Calu3 (cell line): Measurements from ENCODE around the gene MLH3. TPM values are rescaled to one million over a fixed set of nuclear protein-coding genes. Genes with fewer than 3 reads are reported as not detected.
A peak's percentile ranks its signal among the peaks of the same experiment; 100 is the strongest.

Source experiments
- BruUV-seq: library from RNA; stranded (reverse); fragments of 400-500 nt; replicated peaks from 2 replicates; lab custom pipeline; 2021; lab: Mats Ljungman, UMichigan
- CTCF ChIA-PET: fragments of 300-600 bp; sonication (Branson Sonifier 250); formaldehyde crosslinking; loops from one replicate; lab custom pipeline; 2022; ENCODE audit warnings: antibody characterized with exemption; lab: Charles Lee
- DNase-seq: peaks from one replicate; pipeline ENCODE4 v3.0.0; 2022
- H3K27ac Mint-ChIP-seq: one replicate; pipeline ENCODE4 v1.8.0; 2022; ENCODE audit warnings: mixed read lengths; ENCODE audit not compliant: unreplicated experiment
- H3K27me3 Mint-ChIP-seq: one replicate; pipeline ENCODE4 v1.8.0; 2022; ENCODE audit warnings: mixed read lengths; ENCODE audit not compliant: unreplicated experiment
- H3K36me3 Mint-ChIP-seq: one replicate; pipeline ENCODE4 v1.8.0; 2022; ENCODE audit warnings: mild to moderate bottlenecking, moderate library complexity, mixed read lengths; ENCODE audit not compliant: insufficient read depth, unreplicated experiment
- H3K4me1 Mint-ChIP-seq: one replicate; pipeline ENCODE4 v1.8.0; 2022; ENCODE audit warnings: mild to moderate bottlenecking, low read depth, mixed read lengths; ENCODE audit not compliant: unreplicated experiment
- H3K4me3 Mint-ChIP-seq: one replicate; pipeline ENCODE4 v1.8.0; 2022; ENCODE audit warnings: mild to moderate bottlenecking, low read depth, moderate library complexity, mixed read lengths; ENCODE audit not compliant: unreplicated experiment
- H3K9me3 Mint-ChIP-seq: one replicate; pipeline ENCODE4 v1.8.0; 2022; ENCODE audit warnings: low read depth, mixed read lengths; ENCODE audit not compliant: unreplicated experiment
- CTCF ChIP-seq: fragments of 200-600 bp; IDR thresholded peaks from one replicate; pipeline ENCODE4 v1.8.0; 2022; ENCODE audit warnings: antibody characterized with exemption; ENCODE audit not compliant: unreplicated experiment
- intact Hi-C: fragments of 100-400 bp; cut with micrococcal nuclease; formaldehyde crosslinking; loops from one replicate; pipeline ENCODE4 v1.10.0; 2022; ENCODE audit not compliant: unreplicated experiment
- total RNA-seq: library from RNA; stranded (reverse); gene quantifications from 2 replicates; pipeline ENCODE4 v1.2.3, GENCODE V29; 2022

The MLH3 gene
- total RNA-seq, 1 experiment from 2014 or later = 24.7 TPM

DNA sequence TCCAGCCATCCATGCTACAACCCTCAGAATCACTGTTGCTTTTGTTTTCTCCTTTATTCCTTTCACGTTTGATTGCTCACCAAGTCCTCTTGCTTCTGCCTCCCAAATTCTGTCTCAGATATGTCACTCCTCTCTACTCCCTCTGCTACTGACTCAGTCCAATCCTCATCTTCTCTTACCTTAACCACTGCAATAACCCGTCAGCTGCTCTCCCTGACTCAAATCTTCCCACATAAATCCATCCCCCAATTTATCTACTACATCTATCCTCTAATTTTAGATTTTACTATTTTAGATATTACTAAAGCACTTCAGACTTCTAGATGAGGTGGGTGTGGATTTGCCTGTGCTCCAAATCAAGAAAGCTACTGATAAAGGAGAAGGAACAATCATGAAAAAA, 25.4 kb downstream of the MLH3 start:
- no peaks in the 10 kb centered on the region for H3K4me1 Mint-ChIP-seq
- H3K27me3 Mint-ChIP-seq = no peaks in the 10 kb centered on the region
- CTCF ChIA-PET = no interaction called here
- BruUV-seq = no TSS peak
- no peak for TF ChIP-seq CTCF
- no peaks in the 10 kb centered on the region for H3K9me3 Mint-ChIP-seq
- no peak overlapping the region for H3K4me3 Mint-ChIP-seq
- intact Hi-C loops = loop anchor here (10.0 kb wide), 1 partner anchor 59 kb away; no protein-coding TSS in a partner anchor
- DNase-seq = no peak
- peaks cover 17% of the 10 kb centered on the region for H3K36me3 Mint-ChIP-seq
- no peak overlapping the region for H3K27ac Mint-ChIP-seq

- no peak for DNase-seq
- intact Hi-C loops = loop anchor here (10.0 kb wide), 1 partner anchor 60 kb away; no protein-coding TSS in a partner anchor
- no peak for TF ChIP-seq CTCF
- CTCF ChIA-PET = no interaction called here
- BruUV-seq = no TSS peak
- Mint-ChIP-seq H3K27me3 (no peaks in the 10 kb centered on the region), H3K4me1 (peaks cover 5% of the 10 kb centered on the region), H3K36me3 (peaks cover 18% of the 10 kb centered on the region), H3K4me3 (no peak overlapping the region), H3K27ac (no peak overlapping the region), H3K9me3 (no peaks in the 10 kb centered on the region)
Observed at GRCh38 chr14:75025082-75025481, 26.2 kb downstream of the MLH3 start.

DNA sequence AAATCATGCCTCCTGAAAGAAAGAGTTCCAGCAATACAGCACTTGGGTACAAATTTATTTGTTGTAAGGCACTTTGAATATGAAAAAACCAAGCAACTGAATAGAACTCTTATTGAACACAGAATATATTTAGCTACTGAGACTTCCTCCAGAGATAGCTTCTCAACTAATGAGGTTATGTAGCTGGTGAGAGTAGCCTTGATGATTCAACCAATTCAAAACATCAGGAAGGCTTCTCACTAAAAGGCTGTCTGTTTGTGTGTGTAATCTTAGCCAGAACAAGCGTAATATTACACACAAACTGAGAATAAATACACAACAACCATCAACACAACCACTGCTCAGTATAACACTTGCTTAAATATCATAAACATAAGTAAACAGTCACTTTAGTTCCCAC, 28.2 kb downstream of the MLH3 start:
- Mint-ChIP-seq H3K36me3 (peaks cover 22% of the 10 kb centered on the region), H3K4me3 (no peak overlapping the region), H3K9me3 (no peaks in the 10 kb centered on the region), H3K4me1 (peaks cover 14% of the 10 kb centered on the region), H3K27ac (no peak overlapping the region), H3K27me3 (no peaks in the 10 kb centered on the region)
- CTCF ChIA-PET = interaction anchor here (0.6 to 1.4 kb wide), 3 partner anchors 9 to 41 kb away, joined by 3 to 4 read pairs (median 3); partner anchors contain the start of gene ACYP1
- no peak for TF ChIP-seq CTCF
- DNase-seq = no peak
- intact Hi-C loops = loop anchor here (10.0 kb wide), 1 partner anchor 62 kb away; no protein-coding TSS in a partner anchor
- BruUV-seq = no TSS peak

- H3K4me1 Mint-ChIP-seq = peaks cover 14% of the 10 kb centered on the region
- no peak for TF ChIP-seq CTCF
- H3K36me3 Mint-ChIP-seq = peaks cover 25% of the 10 kb centered on the region
- no peak overlapping the region for H3K4me3 Mint-ChIP-seq
- CTCF ChIA-PET = interaction anchor here (0.6 to 1.4 kb wide), 3 partner anchors 8 to 41 kb away, joined by 3 to 4 read pairs (median 3); partner anchors contain the start of gene ACYP1
- BruUV-seq = no TSS peak
- H3K27me3 Mint-ChIP-seq = no peaks in the 10 kb centered on the region
- H3K9me3 Mint-ChIP-seq = no peaks in the 10 kb centered on the region
- intact Hi-C loops = loop anchor here (10.0 kb wide), 1 partner anchor 62 kb away; no protein-coding TSS in a partner anchor
- peak; percentile 32 for DNase-seq
- no peak overlapping the region for H3K27ac Mint-ChIP-seq
Observed at GRCh38 chr14:75022655-75023054, 28.6 kb downstream of the MLH3 start.
